HG03135 (cell line): ENCODE results near the gene PCDHGA7.
"Not testable (repeated sequence)": the region's sequence is repeated elsewhere in the genome, so short reads cannot be mapped to it uniquely, and the experiment has no call there.

Experiments
- ATAC-seq: cut with Tn5 transposase; IDR thresholded peaks from one replicate; pipeline ENCODE4 v1.9.1; 2021; ENCODE audit warnings: mild to moderate bottlenecking, moderate library complexity; ENCODE audit not compliant: unreplicated experiment

The PCDHGA7 gene

GRCh38 chr5:141422742-141423291 is 40.3 kb downstream of the PCDHGA7 start:
- ATAC-seq = no peak

- no peak for ATAC-seq
Measured at GRCh38 chr5:141427783-141428426, 45.4 kb downstream of the PCDHGA7 start.

- ATAC-seq = peak; percentile 73
Measured at GRCh38 chr5:141430332-141431113, 48.0 kb downstream of the PCDHGA7 start, which contains the start of gene PCDHGA12. Gene PCDHGA12, plus strand, starts transcription at chr5:141430507. Its CDS starts 253 bp downstream, at chr5:141430760.

- ATAC-seq = peak; percentile 53
Measured at GRCh38 chr5:141431286-141431685, 48.7 kb downstream of the PCDHGA7 start.

GRCh38 chr5:141432308-141432707 is 49.8 kb downstream of the PCDHGA7 start:
- not testable (repeated sequence) for ATAC-seq

- not testable (repeated sequence) for ATAC-seq
Measured at GRCh38 chr5:141432726-141433125, 50.2 kb downstream of the PCDHGA7 start.

GRCh38 chr5:141434006-141434405 is 51.5 kb downstream of the PCDHGA7 start:
- no peak for ATAC-seq
